AG04449 (cell line): ENCODE data around the gene RPS24.

Experiments
- CTCF ChIA-PET: fragments of 350-600 bp; formaldehyde crosslinking; extraction: SDS; loops from one replicate; lab custom pipeline; 2021; ENCODE audit warnings: antibody characterized with exemption; lab: Yijun Ruan, JAX
- POLR2A ChIA-PET: fragments of 400-600, 350-600 bp; formaldehyde crosslinking; extraction: SDS; loops from one replicate; lab custom pipeline; 2020; ENCODE audit warnings: antibody characterized with exemption, inconsistent platforms; lab: Yijun Ruan, JAX
- DNase-seq: peaks from one replicate; pipeline ENCODE4 v3.0.0-alpha.2; 2010; ENCODE audit warnings: low read depth, low spot score
- H3K4me3 ChIP-seq: 2 replicates; pipeline ENCODE4 v1.5.1; 2011; ENCODE audit warnings: low read depth, mild to moderate bottlenecking, control low read depth, low read length
- CTCF ChIP-seq: IDR thresholded peaks from one replicate; pipeline ENCODE4 v1.5.1; 2011; ENCODE audit warnings: mild to moderate bottlenecking, moderate library complexity, low read length, control low read depth, inconsistent platforms; ENCODE audit not compliant: insufficient read depth; ENCODE audit errors: missing control alignments

The RPS24 gene

GRCh38 chr10:78000206-78000605, 33.5 kb upstream of the RPS24 start:
- no peak overlapping the region for H3K4me3 ChIP-seq
- CTCF ChIA-PET = interaction anchor here (1.2 kb wide), 2 partner anchors 30 to 153 kb away, joined by 3 read pairs; no protein-coding TSS in a partner anchor
- POLR2A ChIA-PET = no interaction called here
- DNase-seq = no peak
- TF ChIP-seq CTCF = no peak

GRCh38 chr10:78000956-78001472, 32.6 kb upstream of the RPS24 start:
- H3K4me3 ChIP-seq = no peak overlapping the region
- no peak for TF ChIP-seq CTCF
- POLR2A ChIA-PET = no interaction called here
- no peak for DNase-seq
- CTCF ChIA-PET = interaction anchor here (0.6 to 1.6 kb wide), 2 partner anchors 20 to 27 kb away, joined by 3 read pairs; no protein-coding TSS in a partner anchor

- ChIA-PET POLR2A (interaction anchor here (0.8 kb wide), 1 partner anchor 27 kb away, joined by 6 read pairs; no protein-coding TSS in a partner anchor), CTCF (interaction anchor here (0.8 to 2.4 kb wide), 7 partner anchors 8 to 156 kb away, joined by 3 to 7 read pairs (median 4); no protein-coding TSS in a partner anchor)
- TF ChIP-seq CTCF = no peak
These were observed 30.9 kb upstream of the RPS24 start for GRCh38 chr10:78002541-78003288.

GRCh38 chr10:78004215-78005026, 29.2 kb upstream of the RPS24 start:
- TF ChIP-seq CTCF = no peak
- H3K4me3 ChIP-seq = no peak overlapping the region
- DNase-seq = no peak
- ChIA-PET POLR2A (no interaction called here), CTCF (interaction anchor here (2.4 kb wide), 1 partner anchor 20 kb away, joined by 6 read pairs; no protein-coding TSS in a partner anchor)

More at GRCh38 chr10:78002541-78003288, 30.9 kb upstream of the RPS24 start:
- no peak overlapping the region for H3K4me3 ChIP-seq
- DNase-seq = no peak

- no peak for DNase-seq
- POLR2A ChIA-PET = no interaction called here
- TF ChIP-seq CTCF = no peak
- no peak overlapping the region for H3K4me3 ChIP-seq
- CTCF ChIA-PET = no interaction called here
These were observed 26.5 kb upstream of the RPS24 start for GRCh38 chr10:78007172-78007571.
